T-helper 2 cell treated with Interferon-gamma antibody and Interleukin-4, amounts not matched to agents 100 ng/mL and 5 ng/mL, for 36 hours (primary cell): Measurements from ENCODE around the gene ZNF18. TPM values are rescaled to one million over a fixed set of nuclear protein-coding genes. Genes with fewer than 3 reads are reported as not detected.
"Not testable (repeated sequence)": the region's sequence is repeated elsewhere in the genome, so short reads cannot be mapped to it uniquely, and the experiment has no call there.

ENCODE experiments used
- intact Hi-C: fragments of 100-400 bp; cut with micrococcal nuclease; formaldehyde crosslinking; loops from one replicate; pipeline ENCODE4 v1.15.1; 2023
- total RNA-seq: library from RNA; stranded (reverse); gene quantifications from 2 replicates; pipeline ENCODE4 v1.2.3, GENCODE V29; 2022

ZNF18 gene
- total RNA-seq, 1 donor from 2014 or later: 9.1 TPM

GRCh38 chr17:11986942-11987329, 10.3 kb downstream of the ZNF18 start:
- intact Hi-C loops: no loop called here

GRCh38 chr17:11986179-11986941, 10.9 kb downstream of the ZNF18 start:
- intact Hi-C loops: no loop called here

GRCh38 chr17:11981862-11982261, 15.4 kb downstream of the ZNF18 start:
- intact Hi-C loops: no loop called here

- intact Hi-C loops: no loop called here
Observed at GRCh38 chr17:11980813-11981212, 16.5 kb downstream of the ZNF18 start.

GRCh38 chr17:11979795-11980194, 17.5 kb downstream of the ZNF18 start:
- intact Hi-C loops: no loop called here

- intact Hi-C loops: not testable (repeated sequence)
Observed at GRCh38 chr17:11972741-11973140, 24.5 kb downstream of the ZNF18 start.

DNA sequence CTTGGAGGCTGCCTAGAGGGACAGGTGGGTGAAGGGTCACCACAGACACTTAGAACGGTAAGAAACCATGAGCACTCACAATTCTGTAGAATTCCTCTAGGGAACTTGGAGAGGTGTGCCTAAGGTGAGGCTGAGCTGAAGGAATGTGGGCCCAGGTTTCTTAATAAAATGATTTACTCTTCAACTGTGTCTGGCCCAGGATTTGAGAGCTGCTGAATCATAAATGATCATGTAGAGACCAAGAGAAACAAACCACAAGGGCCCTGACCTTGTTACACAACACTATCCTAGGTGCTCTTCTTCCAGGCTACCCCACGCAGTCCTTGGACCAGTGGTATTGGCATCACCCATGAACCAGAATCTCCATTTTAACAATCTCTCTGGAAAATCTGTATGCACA, 27.7 kb downstream of the ZNF18 start:
- intact Hi-C loops: no loop called here

DNA sequence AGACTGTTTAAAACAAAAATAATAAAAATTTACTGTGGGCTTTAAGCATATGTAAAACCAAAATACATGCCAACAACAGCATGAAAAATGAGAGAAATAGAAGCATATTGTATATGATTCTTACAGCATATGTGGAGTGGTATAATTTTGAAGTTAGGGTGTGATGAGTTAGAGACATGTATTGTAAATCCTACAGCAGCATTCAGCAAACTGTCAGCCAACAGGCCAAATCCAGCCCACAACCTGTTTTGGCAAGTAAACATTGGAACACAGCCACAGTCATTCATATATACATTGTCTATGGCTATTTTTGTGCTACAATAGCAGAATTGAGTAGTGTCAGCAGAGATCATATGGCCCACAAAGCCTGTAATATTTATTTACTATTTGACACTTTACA, 42.3 kb downstream of the ZNF18 start:
- intact Hi-C loops: no loop called here

DNA sequence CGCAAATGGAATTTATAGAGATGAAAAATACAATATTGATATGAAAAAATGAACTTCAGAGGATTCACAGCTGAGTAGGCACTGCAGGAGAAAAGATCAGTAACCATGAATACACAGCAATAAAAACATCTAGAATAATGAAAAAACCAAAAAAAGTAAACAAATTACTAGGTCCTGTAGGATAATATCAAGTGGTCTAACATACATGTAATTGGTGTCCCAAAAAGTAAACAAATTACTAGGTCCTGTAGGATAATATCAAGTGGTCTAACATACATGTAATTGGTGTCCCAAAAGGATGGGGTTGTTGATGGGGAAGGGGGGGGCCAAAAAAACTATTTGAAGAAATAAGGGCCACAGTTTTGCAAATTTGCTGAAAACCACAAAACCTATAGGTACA, 43.4 kb downstream of the ZNF18 start:
- intact Hi-C loops: no loop called here

DNA sequence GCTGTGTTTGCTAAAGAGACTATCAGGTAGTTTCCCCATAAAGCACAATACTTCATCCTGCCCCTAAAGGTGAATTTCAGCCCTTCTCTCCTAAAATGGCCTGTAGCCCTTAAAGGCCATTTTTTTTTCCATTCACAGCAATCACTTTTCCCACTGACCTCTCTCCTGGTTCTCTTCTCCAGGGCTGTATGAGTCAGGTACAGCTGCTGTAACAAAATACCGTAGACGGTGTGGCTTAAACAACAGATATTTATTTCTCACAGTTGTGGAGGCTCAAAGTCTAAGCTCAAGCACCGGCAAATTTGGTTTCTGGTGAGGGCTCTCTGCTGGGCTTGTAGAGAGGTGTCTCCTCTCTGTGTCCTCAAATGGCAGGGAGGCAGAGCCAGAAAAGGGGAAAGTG, 44.7 kb downstream of the ZNF18 start:
- intact Hi-C loops: no loop called here

- intact Hi-C loops: no loop called here
Observed at GRCh38 chr17:11950771-11951519, 46.3 kb downstream of the ZNF18 start.

DNA sequence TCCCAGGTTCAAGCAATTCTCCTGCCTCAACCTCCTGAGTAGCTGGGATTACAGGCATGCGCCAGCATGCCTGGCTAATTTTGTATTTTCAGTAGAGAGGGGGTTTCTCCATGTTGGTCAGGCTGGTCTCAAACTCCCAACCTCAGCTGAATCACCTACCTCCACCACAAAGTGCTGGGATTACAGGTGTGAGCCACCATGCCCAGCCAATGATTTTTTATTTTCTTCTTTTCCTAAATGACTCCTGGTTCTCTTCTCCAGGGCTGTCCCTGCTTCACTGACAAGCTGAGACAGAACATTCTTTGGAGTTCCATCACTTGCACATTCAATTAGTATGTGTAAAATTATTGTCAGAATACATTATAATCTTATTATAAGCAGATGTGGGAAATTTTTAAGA, 47.7 kb downstream of the ZNF18 start:
- intact Hi-C loops: not testable (repeated sequence)

- intact Hi-C loops: no loop called here
Observed at GRCh38 chr17:11948789-11949188, 48.5 kb downstream of the ZNF18 start.

DNA sequence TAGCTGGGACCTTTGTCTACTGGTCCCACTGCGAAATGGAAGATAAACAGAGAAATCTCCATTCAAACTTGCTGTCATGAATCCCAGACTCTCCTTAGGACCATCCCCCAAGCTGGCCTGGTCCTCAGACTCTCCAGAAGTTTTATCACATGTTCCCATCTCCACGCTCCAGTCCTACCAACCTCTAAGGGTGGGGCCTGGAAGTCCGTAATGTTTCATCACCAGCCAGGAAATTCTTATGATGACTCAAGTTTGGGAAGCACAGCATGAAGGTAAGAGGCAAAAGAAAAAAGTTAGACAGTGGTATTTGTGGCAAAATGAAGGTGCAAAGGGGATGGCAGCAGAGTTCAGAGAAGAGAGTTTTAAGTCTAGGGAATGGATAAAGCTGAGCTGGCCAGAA, 52.7 kb downstream of the ZNF18 start:
- intact Hi-C loops: no loop called here

- intact Hi-C loops: no loop called here
Observed at GRCh38 chr17:11943759-11944347, 53.4 kb downstream of the ZNF18 start.

DNA sequence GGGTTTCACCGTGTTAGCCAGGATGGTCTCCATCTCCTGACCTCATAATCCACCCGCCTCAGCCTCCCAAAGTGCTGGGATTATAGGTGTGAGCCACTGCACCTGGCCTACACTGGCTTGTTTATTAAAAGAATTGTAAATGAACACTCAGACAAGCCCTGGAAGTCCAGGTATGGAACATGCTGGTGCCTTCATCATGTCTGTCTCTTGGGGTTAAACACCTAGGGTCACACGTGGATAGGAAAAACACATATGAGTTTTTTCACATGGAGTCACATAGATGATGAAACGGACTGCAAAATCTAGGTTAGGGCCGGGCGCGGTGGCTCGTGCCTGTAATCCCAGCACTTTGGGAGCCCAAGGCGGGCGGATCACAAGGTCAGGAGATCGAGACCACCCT, 54.2 kb downstream of the ZNF18 start:
- intact Hi-C loops: not testable (repeated sequence)

GRCh38 chr17:11940904-11941303, 56.4 kb downstream of the ZNF18 start:
- intact Hi-C loops: no loop called here

DNA sequence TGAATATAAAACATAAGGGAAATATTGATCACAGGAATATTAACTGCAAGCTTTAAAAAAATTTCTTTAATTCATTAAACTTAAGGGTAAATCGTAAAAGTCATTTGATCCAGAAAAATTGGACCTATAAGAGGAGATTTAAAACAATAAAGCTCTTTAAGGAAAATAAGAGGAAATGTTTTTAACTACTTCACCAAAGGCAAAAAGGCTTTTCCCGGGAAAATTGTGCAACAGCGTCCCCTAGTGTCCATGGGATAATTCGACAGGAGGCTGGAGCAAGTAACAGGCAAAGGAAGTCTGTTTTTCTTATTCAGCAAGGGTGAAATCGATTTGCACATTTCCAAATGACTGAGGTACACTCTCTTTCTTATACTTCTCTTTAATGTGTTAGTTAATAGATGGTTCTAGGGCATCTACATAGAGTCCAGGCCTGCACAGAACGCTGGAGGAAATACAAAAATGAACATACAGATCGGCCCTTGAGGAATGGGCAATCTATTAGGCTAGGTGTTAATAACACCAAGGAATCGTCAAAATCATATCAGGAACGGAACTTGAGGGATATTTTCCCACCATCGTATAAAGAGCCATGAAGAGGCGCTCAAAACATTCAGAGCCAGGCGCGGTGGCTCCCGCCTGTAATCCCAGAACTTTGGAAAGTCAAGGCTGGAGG, 61.4 kb downstream of the ZNF18 start:
- intact Hi-C loops: no loop called here

- intact Hi-C loops: no loop called here
Observed at GRCh38 chr17:11932337-11932898, 64.9 kb downstream of the ZNF18 start.

GRCh38 chr17:11928436-11928835, 68.8 kb downstream of the ZNF18 start:
- intact Hi-C loops: no loop called here
